Psoas muscle (tissue), 8 donors: ENCODE data around the gene ERN1. TPM values are rescaled to one million over a fixed set of nuclear protein-coding genes. Genes with fewer than 3 reads are reported as not detected.

Source experiments
- ATAC-seq, 4 donors: fragments of 200-7000 bp; cut with Tn5 transposase; one replicate each; pipeline ENCODE4 v1.9.1; 2020; ENCODE audit warnings: moderate library complexity in 3 of 4, mild to moderate bottlenecking in 2 of 4
- DNase-seq, 2 donors: peaks; one replicate each; pipeline ENCODE4 v3.0.0-alpha.2; 2020
- H3K27ac ChIP-seq: fragments of 200-600 bp; one replicate; pipeline ENCODE4 v1.8.0; 2022
- H3K27me3 ChIP-seq, 3 donors: fragments of 200-600 bp in 1 of 3; one replicate each; pipeline versions ENCODE4 v1.6.1 to v1.8.0; 2013 to 2022; ENCODE audit warnings: low read length in 2 of 3, mild to moderate bottlenecking in 2 of 3, moderate library complexity in 1 of 3; ENCODE audit not compliant: insufficient read depth in 3 of 3
- H3K36me3 ChIP-seq, 2 donors: fragments of 200-600 bp in 1 of 2; one replicate each; pipeline versions ENCODE4 v1.6.1 to v1.8.0; 2013 to 2022; ENCODE audit warnings: low read depth in 1 of 2, mild to moderate bottlenecking in 1 of 2, moderate library complexity in 1 of 2; ENCODE audit not compliant: insufficient read depth in 1 of 2
- H3K4me1 ChIP-seq: fragments of 200-600 bp; one replicate; pipeline ENCODE4 v1.8.0; 2022
- H3K4me3 ChIP-seq: fragments of 200-600 bp; one replicate; pipeline ENCODE4 v1.8.0; 2022; ENCODE audit warnings: mild to moderate bottlenecking
- H3K9me3 ChIP-seq: fragments of 200-600 bp; one replicate; pipeline ENCODE4 v1.8.0; 2022
- WGBS, 3 donors: extraction: QIAGEN DNeasy Blood & Tissue Kit; methylation state at CpG; one replicate each; pipeline versions ENCODE4 v1.1.6 to v1.1.7; 2013; 5-methylcytosine and 5-hydroxymethylcytosine counted together
- intact Hi-C, 2 donors: fragments of 100-400 bp; cut with DNase I; formaldehyde crosslinking; loops; one replicate each; pipeline versions ENCODE4 v1.11.0 to v1.14.2; 2022
- polyA plus RNA-seq, 3 donors: library from polyadenylated mRNA; stranded (reverse); fragments of 200-250 nt; gene quantifications; one replicate each; pipeline ENCODE4 v1.2.3, GENCODE V29; 2013
- total RNA-seq, 4 donors: library from RNA; stranded (reverse); fragmentation: NEBNext Ultra II Directional in 2 of 4; extraction: Animal tissue kit (Norgen Biotek cat#: 25700) in 2 of 4; gene quantifications; one replicate each; pipeline versions ENCODE4 v1.2.1 to v1.2.4, GENCODE V29; 2021 to 2023
- TF ChIP-seq, protein P1 (sequence below): fragments of 200-600 bp; IDR thresholded peaks from one replicate; pipeline ENCODE4 v1.8.0; 2022; ENCODE audit warnings: antibody characterized with exemption
- donor health status: healthy with polysubstance abuse.
- donor health status: DM: no; HTN: no; CAD: no; lungs with moderate emphysema.
- donor health status: Bipolar disorder and iron deficiency.
- donor health status: healthy.
- donor health status: DM: yes; HTN: yes; CAD: no.
- donor health status: DM: no; HTN: no; CAD: no.
- donor health status: DM: no; HTN: no; CAD: no.
- donor health status: DM: yes; HTN: yes; CAD: no.

The ERN1 gene
- total and polyA plus RNA-seq, 7 donors = 2.8 to 16.6 (median 10.6) TPM

DNA sequence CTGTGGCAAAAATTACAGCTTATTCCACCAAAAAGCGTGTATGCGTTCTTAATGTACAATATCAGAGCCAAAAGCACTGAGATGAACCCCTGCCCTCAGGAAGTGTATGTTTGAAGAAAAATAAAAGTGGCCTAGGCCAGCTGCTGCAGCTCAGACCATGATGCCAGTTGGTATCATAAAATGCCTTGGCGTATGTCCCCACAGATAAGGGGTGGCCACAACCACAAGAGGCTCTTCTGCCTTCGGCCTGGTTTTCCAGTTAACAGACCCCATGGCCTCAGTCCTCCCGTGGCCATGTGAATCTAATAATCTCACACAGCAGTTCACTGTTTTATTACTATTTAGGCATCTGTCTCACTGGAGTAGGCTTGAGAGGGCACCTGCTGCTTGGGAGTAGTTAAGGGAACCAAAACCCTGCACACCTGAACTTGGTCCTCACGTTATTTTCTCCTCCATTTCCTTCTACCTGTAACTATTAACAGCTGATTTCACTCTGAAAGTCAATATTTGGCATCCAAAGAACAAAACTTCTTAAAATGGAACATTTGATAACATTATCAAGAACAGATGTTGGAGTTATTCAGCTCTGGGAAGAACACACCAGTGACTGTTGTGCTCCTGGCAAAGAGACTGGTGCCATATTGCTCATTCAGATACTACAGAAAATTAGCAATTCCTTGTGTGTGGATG is 34.8 kb upstream of the ERN1 start:
- 93 to 96% (median 96%) methylated on average over 6 of the region's 6 CpGs for WGBS, 3 donors
- ATAC-seq = no peak
- TF ChIP-seq, protein P1, sequence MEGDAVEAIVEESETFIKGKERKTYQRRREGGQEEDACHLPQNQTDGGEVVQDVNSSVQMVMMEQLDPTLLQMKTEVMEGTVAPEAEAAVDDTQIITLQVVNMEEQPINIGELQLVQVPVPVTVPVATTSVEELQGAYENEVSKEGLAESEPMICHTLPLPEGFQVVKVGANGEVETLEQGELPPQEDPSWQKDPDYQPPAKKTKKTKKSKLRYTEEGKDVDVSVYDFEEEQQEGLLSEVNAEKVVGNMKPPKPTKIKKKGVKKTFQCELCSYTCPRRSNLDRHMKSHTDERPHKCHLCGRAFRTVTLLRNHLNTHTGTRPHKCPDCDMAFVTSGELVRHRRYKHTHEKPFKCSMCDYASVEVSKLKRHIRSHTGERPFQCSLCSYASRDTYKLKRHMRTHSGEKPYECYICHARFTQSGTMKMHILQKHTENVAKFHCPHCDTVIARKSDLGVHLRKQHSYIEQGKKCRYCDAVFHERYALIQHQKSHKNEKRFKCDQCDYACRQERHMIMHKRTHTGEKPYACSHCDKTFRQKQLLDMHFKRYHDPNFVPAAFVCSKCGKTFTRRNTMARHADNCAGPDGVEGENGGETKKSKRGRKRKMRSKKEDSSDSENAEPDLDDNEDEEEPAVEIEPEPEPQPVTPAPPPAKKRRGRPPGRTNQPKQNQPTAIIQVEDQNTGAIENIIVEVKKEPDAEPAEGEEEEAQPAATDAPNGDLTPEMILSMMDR = no peak
- H3K4me3 ChIP-seq = no peak overlapping the region
- DNase-seq = no peak
- no peaks in the 10 kb centered on the region for H3K9me3 ChIP-seq
- H3K36me3 ChIP-seq = peaks cover 3 to 41% of the 10 kb centered on the region in 2 donors
- peaks cover 28% of the 10 kb centered on the region for H3K4me1 ChIP-seq
- no peak overlapping the region for H3K27ac ChIP-seq
- H3K27me3 ChIP-seq = no peaks in the 10 kb centered on the region
- intact Hi-C loops = no loop called here

DNA sequence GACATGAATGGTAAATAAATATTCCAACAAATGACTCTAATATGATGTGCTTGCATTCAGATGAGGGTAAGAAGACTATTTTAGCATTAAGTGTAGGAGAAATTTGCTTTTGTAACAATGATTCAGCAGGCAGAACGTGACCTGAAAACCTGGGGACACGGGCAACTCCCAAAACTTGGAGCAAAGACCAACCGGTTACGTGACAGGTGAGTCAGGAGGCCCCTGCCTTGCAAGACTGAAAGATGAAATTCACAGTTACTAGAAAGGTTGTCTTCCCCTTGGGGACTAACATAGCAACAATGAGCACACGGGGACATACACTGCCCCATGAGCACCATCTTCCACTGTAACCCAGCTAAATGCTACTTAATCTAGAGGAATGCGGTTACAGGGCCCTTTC is 33.5 kb upstream of the ERN1 start:
- Histone ChIP-seq H3K4me1 (peaks cover 38% of the 10 kb centered on the region), H3K27me3 (no peaks in the 10 kb centered on the region), H3K4me3 (no peak overlapping the region), H3K9me3 (no peaks in the 10 kb centered on the region), H3K36me3 (peaks cover 3 to 37% of the 10 kb centered on the region in 2 donors), H3K27ac (peak overlapping the region; percentile 61)
- TF ChIP-seq, protein P1 = no peak
- intact Hi-C loops = no loop called here
- no peak for ATAC-seq
- DNase-seq = no peak
- WGBS, 3 donors = 77 to 82% (median 79%) methylated on average over 6 of the region's 6 CpGs

DNA sequence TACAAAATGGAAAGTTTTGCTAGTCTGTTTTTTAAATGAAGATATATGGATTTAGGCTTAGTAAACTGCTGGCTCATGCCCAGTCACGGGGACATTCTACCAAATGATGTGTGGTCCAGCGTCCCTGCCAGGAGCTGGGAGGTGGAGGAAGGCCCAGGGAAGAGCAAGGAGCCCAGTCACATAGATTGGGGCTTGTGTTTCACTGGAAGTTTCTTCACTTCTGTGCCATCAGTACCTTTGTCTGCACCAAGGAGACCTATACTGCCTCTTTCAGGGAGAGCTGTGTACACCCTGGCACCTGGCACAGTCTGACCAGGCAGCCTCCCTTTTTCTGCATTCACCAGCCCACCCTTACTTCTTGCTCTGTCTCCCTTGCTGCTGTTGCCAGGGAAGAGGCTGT is 32.6 kb upstream of the ERN1 start:
- peak overlapping the region; percentile 61 for H3K27ac ChIP-seq
- peak in 3 of 4 donors; percentile 31 to 63 (median 56) for ATAC-seq
- no peak for DNase-seq
- H3K36me3 ChIP-seq = peaks cover 3 to 37% of the 10 kb centered on the region in 2 donors
- H3K4me3 ChIP-seq = no peak overlapping the region
- intact Hi-C loops = no loop called here
- peaks cover 48% of the 10 kb centered on the region for H3K4me1 ChIP-seq
- no peaks in the 10 kb centered on the region for H3K27me3 ChIP-seq
- 48 to 69% (median 54%) methylated on average over 2 of the region's 2 CpGs for WGBS, 3 donors
- TF ChIP-seq, protein P1 = no peak
- no peaks in the 10 kb centered on the region for H3K9me3 ChIP-seq

DNA sequence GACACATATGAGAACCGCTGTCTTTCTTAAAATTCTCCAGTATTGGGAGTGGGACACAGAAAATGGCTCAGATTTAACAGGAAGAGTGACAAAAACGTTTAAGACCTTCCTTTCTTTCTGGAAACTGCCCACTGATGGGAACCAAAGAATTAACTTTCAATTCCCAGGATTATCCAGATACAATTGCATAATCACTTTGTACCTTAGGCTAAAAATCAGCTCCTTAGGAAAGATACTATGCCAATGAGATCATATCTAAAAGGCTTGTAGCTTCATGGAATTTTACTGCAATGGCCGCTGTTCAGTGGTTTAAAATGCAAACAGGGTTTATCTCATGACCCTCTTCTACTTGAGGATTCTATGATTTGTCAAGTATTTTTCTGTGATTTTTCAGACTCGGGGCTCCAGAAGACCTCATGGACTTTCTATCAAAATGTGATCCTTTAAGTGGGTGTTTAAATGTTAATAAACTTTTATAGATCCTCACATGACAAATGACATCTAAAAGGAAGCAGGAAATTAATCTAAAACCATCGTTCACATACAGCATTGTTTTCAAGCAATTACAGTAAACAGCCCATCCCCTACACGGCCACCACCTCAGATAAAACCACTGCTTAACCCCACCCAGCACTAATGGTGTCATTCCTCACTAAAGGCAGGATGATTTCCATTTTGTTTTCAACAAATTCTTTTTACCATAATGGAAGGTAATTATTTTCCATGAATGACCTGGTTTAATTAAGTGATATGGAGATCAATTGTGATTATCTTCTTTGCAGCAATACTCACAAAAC is 31.6 kb upstream of the ERN1 start:
- Histone ChIP-seq H3K4me1 (peaks cover 57% of the 10 kb centered on the region), H3K27me3 (no peaks in the 10 kb centered on the region), H3K27ac (peak overlapping the region; percentile 61), H3K9me3 (no peaks in the 10 kb centered on the region), H3K36me3 (peaks cover 0 to 30% of the 10 kb centered on the region in 2 donors), H3K4me3 (no peak overlapping the region)
- intact Hi-C loops = no loop called here
- DNase-seq = no peak
- ATAC-seq = no peak
- TF ChIP-seq, protein P1 = no peak
- 76 to 79% (median 78%) methylated on average over 6 of the region's 6 CpGs for WGBS, 3 donors
